B cell (primary cell): ENCODE data around the gene CFAP61.

Experiments used
- EZH2 ChIP-seq: IDR thresholded peaks from 2 replicates; pipeline ENCODE4 v1.6.1; 2012; ENCODE audit warnings: borderline replicate concordance, low read depth, mild to moderate bottlenecking, moderate library complexity, low read length; ENCODE audit not compliant: insufficient read depth, poor library complexity, severe bottlenecking
- TF ChIP-seq, protein P1 (sequence below): fragments of 200-600 bp; IDR thresholded peaks from one replicate; pipeline ENCODE4 v1.8.0; 2022; ENCODE audit warnings: antibody characterized with exemption, mild to moderate bottlenecking

- TF ChIP-seq, protein P1, sequence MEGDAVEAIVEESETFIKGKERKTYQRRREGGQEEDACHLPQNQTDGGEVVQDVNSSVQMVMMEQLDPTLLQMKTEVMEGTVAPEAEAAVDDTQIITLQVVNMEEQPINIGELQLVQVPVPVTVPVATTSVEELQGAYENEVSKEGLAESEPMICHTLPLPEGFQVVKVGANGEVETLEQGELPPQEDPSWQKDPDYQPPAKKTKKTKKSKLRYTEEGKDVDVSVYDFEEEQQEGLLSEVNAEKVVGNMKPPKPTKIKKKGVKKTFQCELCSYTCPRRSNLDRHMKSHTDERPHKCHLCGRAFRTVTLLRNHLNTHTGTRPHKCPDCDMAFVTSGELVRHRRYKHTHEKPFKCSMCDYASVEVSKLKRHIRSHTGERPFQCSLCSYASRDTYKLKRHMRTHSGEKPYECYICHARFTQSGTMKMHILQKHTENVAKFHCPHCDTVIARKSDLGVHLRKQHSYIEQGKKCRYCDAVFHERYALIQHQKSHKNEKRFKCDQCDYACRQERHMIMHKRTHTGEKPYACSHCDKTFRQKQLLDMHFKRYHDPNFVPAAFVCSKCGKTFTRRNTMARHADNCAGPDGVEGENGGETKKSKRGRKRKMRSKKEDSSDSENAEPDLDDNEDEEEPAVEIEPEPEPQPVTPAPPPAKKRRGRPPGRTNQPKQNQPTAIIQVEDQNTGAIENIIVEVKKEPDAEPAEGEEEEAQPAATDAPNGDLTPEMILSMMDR = no peak
- no peak for TF ChIP-seq EZH2
These were observed 289.0 kb downstream of the CFAP61 start for GRCh38 chr20:20341371-20341770.
